GM23338 (cell line): ENCODE measurements around the gene BCL10. TPM values are rescaled to one million over a fixed set of nuclear protein-coding genes. Genes with fewer than 3 reads are reported as not detected.

Experiments used
- ATAC-seq: fragments of 200-7000 bp; cut with Tn5 transposase; 3 replicates; pipeline ENCODE4 v1.9.1; 2020
- DNase-seq: peaks from one replicate; pipeline ENCODE4 v3.0.0-alpha.2; 2015; ENCODE audit warnings: low spot score
- H2AFZ ChIP-seq: fragments of 200-600 bp; sonication (generic); 2 replicates; pipeline ENCODE4 v1.8.0; 2016; ENCODE audit warnings: antibody characterized with exemption, mild to moderate bottlenecking, moderate library complexity
- H3F3A ChIP-seq: fragments of 200-600 bp; sonication (generic); replicated peaks from 2 replicates; pipeline ENCODE4 v1.8.0; 2017; ENCODE audit warnings: antibody characterized with exemption, mixed run types, low read depth
- H3K27ac ChIP-seq: fragments of 200-600 bp; sonication (generic); 2 replicates; pipeline ENCODE4 v1.6.1; 2016; ENCODE audit warnings: low read depth
- H3K27me3 ChIP-seq: fragments of 200-600 bp; sonication (generic); 2 replicates; pipeline ENCODE4 v1.8.0; 2016; ENCODE audit warnings: mild to moderate bottlenecking, mixed run types, moderate library complexity; ENCODE audit not compliant: insufficient read depth
- H3K36me3 ChIP-seq: fragments of 200-600 bp; sonication (generic); 2 replicates; pipeline ENCODE4 v1.8.0; 2016; ENCODE audit warnings: mild to moderate bottlenecking; ENCODE audit not compliant: insufficient read depth
- H3K4me1 ChIP-seq: fragments of 200-600 bp; sonication (generic); 2 replicates; pipeline ENCODE4 v1.8.0; 2016; ENCODE audit warnings: mild to moderate bottlenecking, moderate library complexity; ENCODE audit not compliant: insufficient read depth
- H3K4me2 ChIP-seq: fragments of 200-600 bp; sonication (generic); 2 replicates; pipeline ENCODE4 v1.7.1; 2017; ENCODE audit warnings: mixed run types
- H3K4me3 ChIP-seq: fragments of 200-600 bp; sonication (generic); 2 replicates; pipeline ENCODE4 v1.6.1; 2016; ENCODE audit warnings: mixed run types
- H3K79me2 ChIP-seq: fragments of 200-600 bp; sonication (generic); replicated peaks from 2 replicates; pipeline ENCODE4 v1.8.0; 2017; ENCODE audit warnings: mild to moderate bottlenecking; ENCODE audit not compliant: insufficient read depth
- H3K9me2 ChIP-seq: fragments of 200-600 bp; sonication (generic); 2 replicates; pipeline ENCODE4 v1.8.0; 2017; ENCODE audit not compliant: insufficient read depth
- H4K20me1 ChIP-seq: fragments of 200-600 bp; sonication (generic); replicated peaks from 2 replicates; pipeline ENCODE4 v1.8.0; 2017; ENCODE audit warnings: mild to moderate bottlenecking; ENCODE audit not compliant: insufficient read depth
- H3K27ac Mint-ChIP-seq: 2 replicates; pipeline ENCODE4 v1.8.0; 2020; ENCODE audit warnings: inconsistent platforms, mild to moderate bottlenecking, moderate library complexity, mixed read lengths
- H3K27me3 Mint-ChIP-seq: 3 replicates; pipeline ENCODE4 v1.8.0; 2022; ENCODE audit warnings: low read depth, mild to moderate bottlenecking, moderate library complexity, mixed read lengths, inconsistent platforms; ENCODE audit not compliant: insufficient read depth, poor library complexity
- H3K36me3 Mint-ChIP-seq: 3 replicates; pipeline ENCODE4 v1.8.0; 2021; ENCODE audit warnings: low read depth, mild to moderate bottlenecking, inconsistent platforms, moderate library complexity, mixed read lengths
- H3K4me1 Mint-ChIP-seq: 3 replicates; pipeline ENCODE4 v1.8.0; 2020; ENCODE audit warnings: mild to moderate bottlenecking, inconsistent platforms, mixed read lengths
- H3K4me3 Mint-ChIP-seq: 3 replicates; pipeline ENCODE4 v1.8.0; 2021; ENCODE audit warnings: moderate library complexity, mild to moderate bottlenecking, inconsistent platforms, mixed read lengths
- H3K9me3 Mint-ChIP-seq: 3 replicates; pipeline ENCODE4 v1.8.0; 2020; ENCODE audit warnings: moderate library complexity, mild to moderate bottlenecking, inconsistent platforms, mixed read lengths
- JUNB ChIP-seq: IDR thresholded peaks from one replicate; pipeline ENCODE4 v1.6.1; 2016; ENCODE audit warnings: antibody characterized with exemption; ENCODE audit not compliant: unreplicated experiment
- ZNF331 ChIP-seq: fragments of 250-450 bp; sonication (Bioruptor Pico); IDR thresholded peaks from 2 replicates; pipeline ENCODE4 v1.5.0; 2020; ENCODE audit warnings: low read depth, mild to moderate bottlenecking, moderate library complexity
- polyA plus RNA-seq: library from polyadenylated mRNA; unstranded; fragments of >200 nt; fragmentation: Nextera tagmentation; extraction: Ambion mirVana; gene quantifications from 2 replicates; pipeline ENCODE4 v1.2.1, GENCODE V29; 2016
- total RNA-seq: library from RNA; depleted of rRNA; stranded (reverse); fragments of >200 nt; shearing (Covaris generic); gene quantifications from 2 replicates; pipeline ENCODE4 v1.2.3, GENCODE V29; 2014
- TF ChIP-seq, protein P1 (sequence below): IDR thresholded peaks from 2 replicates; pipeline ENCODE4 v1.6.1; 2016; ENCODE audit warnings: antibody characterized with exemption
- TF ChIP-seq, protein P2 (sequence below): fragments of 250-450 bp; sonication (Bioruptor Pico); IDR thresholded peaks from 2 replicates; pipeline ENCODE4 v1.5.0; 2020; ENCODE audit warnings: mild to moderate bottlenecking, moderate library complexity

BCL10 gene
- total and polyA plus RNA-seq, 2 experiments from 2014 or later: 23.1 to 33.7 TPM

DNA sequence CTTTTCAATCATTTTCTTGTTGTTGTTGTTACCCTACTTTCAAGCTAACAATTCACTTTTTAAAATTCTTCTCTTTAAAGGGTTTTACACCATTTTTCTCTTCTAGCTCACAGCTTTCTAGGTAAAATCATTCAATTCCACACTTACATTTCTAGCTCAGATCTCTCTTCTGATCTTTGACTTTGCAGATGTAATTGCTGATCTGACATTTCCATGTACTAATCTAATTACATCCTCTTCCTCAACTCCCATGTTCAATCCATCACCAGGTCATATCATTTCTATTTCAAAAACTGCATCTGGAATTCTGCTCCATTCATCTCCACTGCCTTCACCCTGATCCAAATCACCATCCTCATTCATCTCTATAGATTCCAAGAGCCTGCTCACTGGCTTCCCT, 3.0 kb downstream of the BCL10 start:
- peaks cover 3% of the 10 kb centered on the region for H3K27me3 Mint-ChIP-seq
- peaks cover 20% of the 10 kb centered on the region for H3K36me3 Mint-ChIP-seq
- no peak overlapping the region for H3K4me3 Mint-ChIP-seq
- H3K9me2 ChIP-seq: no peaks in the 10 kb centered on the region
- H3K4me3 ChIP-seq: no peak overlapping the region
- DNase-seq (no peak), ATAC-seq (no peak)
- H3K4me1 ChIP-seq: peaks cover 7% of the 10 kb centered on the region
- H3K27me3 ChIP-seq: no peaks in the 10 kb centered on the region
- H4K20me1 ChIP-seq: peaks cover 16% of the 10 kb centered on the region; the same call in 1 of the 2 replicates
- H3K36me3 ChIP-seq: peaks cover 15% of the 10 kb centered on the region
- H3K4me2 ChIP-seq: no peak overlapping the region
- H3K79me2 ChIP-seq: peaks cover 55% of the 10 kb centered on the region
- no peak overlapping the region for H2AFZ ChIP-seq
- H3K27ac ChIP-seq: peak overlapping the region; percentile 51; the same call in 1 of the 2 replicates
- TF ChIP-seq ZNF331 (CRISPR knock-in tag): no peak
- TF ChIP-seq, protein P1, sequence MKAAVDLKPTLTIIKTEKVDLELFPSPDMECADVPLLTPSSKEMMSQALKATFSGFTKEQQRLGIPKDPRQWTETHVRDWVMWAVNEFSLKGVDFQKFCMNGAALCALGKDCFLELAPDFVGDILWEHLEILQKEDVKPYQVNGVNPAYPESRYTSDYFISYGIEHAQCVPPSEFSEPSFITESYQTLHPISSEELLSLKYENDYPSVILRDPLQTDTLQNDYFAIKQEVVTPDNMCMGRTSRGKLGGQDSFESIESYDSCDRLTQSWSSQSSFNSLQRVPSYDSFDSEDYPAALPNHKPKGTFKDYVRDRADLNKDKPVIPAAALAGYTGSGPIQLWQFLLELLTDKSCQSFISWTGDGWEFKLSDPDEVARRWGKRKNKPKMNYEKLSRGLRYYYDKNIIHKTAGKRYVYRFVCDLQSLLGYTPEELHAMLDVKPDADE: no peak
- TF ChIP-seq, protein P2, sequence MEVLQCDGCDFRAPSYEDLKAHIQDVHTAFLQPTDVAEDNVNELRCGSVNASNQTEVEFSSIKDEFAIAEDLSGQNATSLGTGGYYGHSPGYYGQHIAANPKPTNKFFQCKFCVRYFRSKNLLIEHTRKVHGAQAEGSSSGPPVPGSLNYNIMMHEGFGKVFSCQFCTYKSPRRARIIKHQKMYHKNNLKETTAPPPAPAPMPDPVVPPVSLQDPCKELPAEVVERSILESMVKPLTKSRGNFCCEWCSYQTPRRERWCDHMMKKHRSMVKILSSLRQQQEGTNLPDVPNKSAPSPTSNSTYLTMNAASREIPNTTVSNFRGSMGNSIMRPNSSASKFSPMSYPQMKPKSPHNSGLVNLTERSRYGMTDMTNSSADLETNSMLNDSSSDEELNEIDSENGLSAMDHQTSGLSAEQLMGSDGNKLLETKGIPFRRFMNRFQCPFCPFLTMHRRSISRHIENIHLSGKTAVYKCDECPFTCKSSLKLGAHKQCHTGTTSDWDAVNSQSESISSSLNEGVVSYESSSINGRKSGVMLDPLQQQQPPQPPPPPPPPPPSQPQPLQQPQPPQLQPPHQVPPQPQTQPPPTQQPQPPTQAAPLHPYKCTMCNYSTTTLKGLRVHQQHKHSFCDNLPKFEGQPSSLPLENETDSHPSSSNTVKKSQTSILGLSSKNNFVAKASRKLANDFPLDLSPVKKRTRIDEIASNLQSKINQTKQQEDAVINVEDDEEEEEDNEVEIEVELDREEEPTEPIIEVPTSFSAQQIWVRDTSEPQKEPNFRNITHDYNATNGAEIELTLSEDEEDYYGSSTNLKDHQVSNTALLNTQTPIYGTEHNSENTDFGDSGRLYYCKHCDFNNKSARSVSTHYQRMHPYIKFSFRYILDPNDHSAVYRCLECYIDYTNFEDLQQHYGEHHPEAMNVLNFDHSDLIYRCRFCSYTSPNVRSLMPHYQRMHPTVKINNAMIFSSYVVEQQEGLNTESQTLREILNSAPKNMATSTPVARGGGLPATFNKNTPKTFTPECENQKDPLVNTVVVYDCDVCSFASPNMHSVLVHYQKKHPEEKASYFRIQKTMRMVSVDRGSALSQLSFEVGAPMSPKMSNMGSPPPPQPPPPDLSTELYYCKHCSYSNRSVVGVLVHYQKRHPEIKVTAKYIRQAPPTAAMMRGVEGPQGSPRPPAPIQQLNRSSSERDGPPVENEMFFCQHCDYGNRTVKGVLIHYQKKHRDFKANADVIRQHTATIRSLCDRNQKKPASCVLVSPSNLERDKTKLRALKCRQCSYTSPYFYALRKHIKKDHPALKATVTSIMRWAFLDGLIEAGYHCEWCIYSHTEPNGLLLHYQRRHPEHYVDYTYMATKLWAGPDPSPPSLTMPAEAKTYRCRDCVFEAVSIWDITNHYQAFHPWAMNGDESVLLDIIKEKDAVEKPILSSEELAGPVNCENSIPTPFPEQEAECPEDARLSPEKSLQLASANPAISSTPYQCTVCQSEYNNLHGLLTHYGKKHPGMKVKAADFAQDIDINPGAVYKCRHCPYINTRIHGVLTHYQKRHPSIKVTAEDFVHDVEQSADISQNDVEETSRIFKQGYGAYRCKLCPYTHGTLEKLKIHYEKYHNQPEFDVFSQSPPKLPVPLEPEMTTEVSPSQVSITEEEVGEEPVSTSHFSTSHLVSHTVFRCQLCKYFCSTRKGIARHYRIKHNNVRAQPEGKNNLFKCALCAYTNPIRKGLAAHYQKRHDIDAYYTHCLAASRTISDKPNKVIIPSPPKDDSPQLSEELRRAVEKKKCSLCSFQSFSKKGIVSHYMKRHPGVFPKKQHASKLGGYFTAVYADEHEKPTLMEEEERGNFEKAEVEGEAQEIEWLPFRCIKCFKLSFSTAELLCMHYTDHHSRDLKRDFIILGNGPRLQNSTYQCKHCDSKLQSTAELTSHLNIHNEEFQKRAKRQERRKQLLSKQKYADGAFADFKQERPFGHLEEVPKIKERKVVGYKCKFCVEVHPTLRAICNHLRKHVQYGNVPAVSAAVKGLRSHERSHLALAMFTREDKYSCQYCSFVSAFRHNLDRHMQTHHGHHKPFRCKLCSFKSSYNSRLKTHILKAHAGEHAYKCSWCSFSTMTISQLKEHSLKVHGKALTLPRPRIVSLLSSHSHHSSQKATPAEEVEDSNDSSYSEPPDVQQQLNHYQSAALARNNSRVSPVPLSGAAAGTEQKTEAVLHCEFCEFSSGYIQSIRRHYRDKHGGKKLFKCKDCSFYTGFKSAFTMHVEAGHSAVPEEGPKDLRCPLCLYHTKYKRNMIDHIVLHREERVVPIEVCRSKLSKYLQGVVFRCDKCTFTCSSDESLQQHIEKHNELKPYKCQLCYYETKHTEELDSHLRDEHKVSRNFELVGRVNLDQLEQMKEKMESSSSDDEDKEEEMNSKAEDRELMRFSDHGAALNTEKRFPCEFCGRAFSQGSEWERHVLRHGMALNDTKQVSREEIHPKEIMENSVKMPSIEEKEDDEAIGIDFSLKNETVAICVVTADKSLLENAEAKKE: no peak
- TF ChIP-seq JUNB: no peak
- H3F3A ChIP-seq: peaks cover 6% of the 10 kb centered on the region; the same call in 1 of the 2 replicates
- no peaks in the 10 kb centered on the region for H3K9me3 Mint-ChIP-seq
- H3K4me1 Mint-ChIP-seq: peaks cover 20% of the 10 kb centered on the region
- no peak overlapping the region for H3K27ac Mint-ChIP-seq
